Keratinocyte (primary cell): Measurements from ENCODE around the gene FMN2. TPM values are rescaled to one million over a fixed set of nuclear protein-coding genes. Genes with fewer than 3 reads are reported as not detected.

ENCODE experiments used
- DNase-seq: peaks from one replicate; pipeline ENCODE4 v3.0.0-alpha.2; 2011; ENCODE audit warnings: low read depth, missing footprints, low spot score
- FAIRE-seq: peaks from 2 replicates; lab custom pipeline; 2011; peaks lifted over from hg19 to GRCh38; lab: Jason Lieb, UNC
- H2AFZ ChIP-seq: 2 replicates; pipeline ENCODE4 v1.6.0; 2012; ENCODE audit warnings: low read length, control low read depth, inconsistent platforms; ENCODE audit not compliant: control insufficient read depth
- H3K27ac ChIP-seq: 2 replicates; pipeline ENCODE4 v1.5.1; 2011; ENCODE audit warnings: low read length; ENCODE audit not compliant: control insufficient read depth, insufficient read depth
- H3K27me3 ChIP-seq: 3 replicates; pipeline ENCODE4 v1.6.0; 2011; ENCODE audit warnings: low read length; ENCODE audit not compliant: control insufficient read depth, insufficient read depth; ENCODE audit errors: extremely low read depth
- H3K36me3 ChIP-seq, 2 experiments: 2 replicates in 1 of 2; 3 replicates in 1 of 2; pipeline ENCODE4 v1.5.1; 2011; ENCODE audit warnings: low read length in 2 of 2, mild to moderate bottlenecking in 1 of 2; ENCODE audit not compliant: control insufficient read depth in 2 of 2, insufficient read depth in 2 of 2; ENCODE audit errors: extremely low read depth in 1 of 2
- H3K4me1 ChIP-seq: 3 replicates; pipeline ENCODE4 v1.5.1; 2011; ENCODE audit warnings: low read length; ENCODE audit not compliant: control insufficient read depth, insufficient read depth; ENCODE audit errors: extremely low read depth
- H3K4me2 ChIP-seq: 3 replicates; pipeline ENCODE4 v1.6.0; 2011; ENCODE audit warnings: low read depth, low read length; ENCODE audit not compliant: control insufficient read depth, insufficient read depth; ENCODE audit errors: extremely low read depth
- H3K4me3 ChIP-seq, 3 experiments: fragments of 200-600 bp in 1 of 3; sonication (generic) in 1 of 3; 2 replicates in 2 of 3; 3 replicates in 1 of 3; pipeline ENCODE4 v1.5.1; 2011 to 2016; ENCODE audit warnings: low read length in 3 of 3, mild to moderate bottlenecking in 3 of 3, control low read depth in 2 of 3, inconsistent platforms in 1 of 3, low read depth in 1 of 3, mixed read lengths in 1 of 3, mixed run types in 1 of 3, moderate library complexity in 1 of 3; ENCODE audit not compliant: control insufficient read depth in 2 of 3, insufficient read depth in 2 of 3; ENCODE audit errors: extremely low read depth in 1 of 3
- H3K79me2 ChIP-seq: 2 replicates; pipeline ENCODE4 v1.6.0; 2012; ENCODE audit warnings: low read length; ENCODE audit not compliant: control insufficient read depth, insufficient read depth
- H3K9ac ChIP-seq: 3 replicates; pipeline ENCODE4 v1.6.0; 2011; ENCODE audit warnings: low read length; ENCODE audit not compliant: control insufficient read depth, insufficient read depth; ENCODE audit errors: extremely low read depth
- H3K9me1 ChIP-seq: 3 replicates; pipeline ENCODE4 v1.6.0; 2011; ENCODE audit warnings: low read length; ENCODE audit not compliant: control insufficient read depth, insufficient read depth; ENCODE audit errors: extremely low read depth
- H3K9me3 ChIP-seq: 2 replicates; pipeline ENCODE4 v1.5.1; 2012; ENCODE audit warnings: low read depth, low read length; ENCODE audit not compliant: control insufficient read depth
- H4K20me1 ChIP-seq: 3 replicates; pipeline ENCODE4 v1.6.0; 2011; ENCODE audit warnings: low read length; ENCODE audit not compliant: control insufficient read depth, insufficient read depth; ENCODE audit errors: extremely low read depth
- CTCF ChIP-seq, 3 experiments: IDR thresholded peaks in 1 of 3; conservative IDR thresholded peaks in 1 of 3; optimal IDR thresholded peaks in 1 of 3; 2 replicates in 2 of 3; 3 replicates in 1 of 3; pipeline versions ENCODE3 to v1.5.1; 2011; ENCODE audit warnings: low read length in 3 of 3, mild to moderate bottlenecking in 3 of 3, moderate library complexity in 2 of 3, control low read depth in 1 of 3, inconsistent platforms in 1 of 3; ENCODE audit not compliant: insufficient read depth in 2 of 3; ENCODE audit errors: extremely low read depth in 1 of 3
- EZH2 ChIP-seq: IDR thresholded peaks from one replicate; pipeline ENCODE4 v1.6.1; 2012; ENCODE audit warnings: inconsistent platforms, mild to moderate bottlenecking, low read length, moderate library complexity
- dilution Hi-C: fragments of 300-500 bp; cut with MboI; formaldehyde crosslinking; loops from one replicate; pipeline ENCODE4 v1.7.0; 2020; ENCODE audit warnings: low sequenced_read_pairs; ENCODE audit not compliant: extremely low pct_ligation_motif_present
- polyA plus RNA-seq, 5 experiments: library from polyadenylated mRNA; depleted of rRNA in 3 of 5; stranded (reverse) in 3 of 5; stranded (forward) in 1 of 5; unstranded in 1 of 5; fragments of >200 nt; gene quantifications; 1 replicate in 1 of 5; 2 replicates in 3 of 5; 3 replicates in 1 of 5; pipeline versions ENCODE4 v1.2.1 to v1.2.3, GENCODE V29; 2011 to 2012; ENCODE audit warnings: missing spikeins in 2 of 5, low read depth in 1 of 5, low replicate concordance in 1 of 5

FMN2 gene
- polyA plus RNA-seq, 1 donor (not counting 4 experiments of a cell fraction or from before 2014, with no cell fraction given) = not detected

GRCh38 chr1:240294566-240294965, 202.9 kb downstream of the FMN2 start:
- H3K4me2 ChIP-seq = no peak overlapping the region
- no peak overlapping the region for H3K27ac ChIP-seq
- no peaks in the 10 kb centered on the region for H3K4me1 ChIP-seq
- H4K20me1 ChIP-seq = no peaks in the 10 kb centered on the region
- H3K4me3 ChIP-seq = no peak overlapping the region
- H3K9me3 ChIP-seq = no peaks in the 10 kb centered on the region
- H3K9me1 ChIP-seq = no peaks in the 10 kb centered on the region
- H3K9ac ChIP-seq = no peak overlapping the region
- FAIRE-seq (no peak), DNase-seq (no peak)
- H2AFZ ChIP-seq = no peak overlapping the region
- dilution Hi-C loops = no loop called here
- H3K27me3 ChIP-seq = no peaks in the 10 kb centered on the region
- H3K79me2 ChIP-seq = no peaks in the 10 kb centered on the region
- H3K36me3 ChIP-seq = no peaks in the 10 kb centered on the region
- TF ChIP-seq EZH2 (no peak), CTCF (optimal IDR thresholded peaks at IDR 0.05 in 1 of 3, IDR thresholded peaks at IDR 0.05 in 1 of 3, conservative IDR thresholded peaks at IDR 0.05 in 1 of 3; ENCODE audit: extremely low read depth in 1 of 3, insufficient read depth in 2 of 3, low read length in 3 of 3) (no peak)

GRCh38 chr1:240295811-240296210, 204.1 kb downstream of the FMN2 start:
- no peak for TF ChIP-seq CTCF (optimal IDR thresholded peaks at IDR 0.05 in 1 of 3, IDR thresholded peaks at IDR 0.05 in 1 of 3, conservative IDR thresholded peaks at IDR 0.05 in 1 of 3; ENCODE audit: extremely low read depth in 1 of 3, insufficient read depth in 2 of 3, low read length in 3 of 3)
- no peak for TF ChIP-seq EZH2
- Histone ChIP-seq H3K4me2 (no peak overlapping the region), H3K27ac (no peak overlapping the region), H3K27me3 (no peaks in the 10 kb centered on the region), H3K79me2 (no peaks in the 10 kb centered on the region), H3K9me1 (no peaks in the 10 kb centered on the region), H3K4me3 (no peak overlapping the region), H2AFZ (no peak overlapping the region), H3K36me3 (no peaks in the 10 kb centered on the region), H3K9ac (no peak overlapping the region), H3K4me1 (no peaks in the 10 kb centered on the region), H4K20me1 (no peaks in the 10 kb centered on the region), H3K9me3 (no peaks in the 10 kb centered on the region)
- DNase-seq (no peak), FAIRE-seq (no peak)
- dilution Hi-C loops = no loop called here
